Endothelial cell of umbilical vein (primary cell): ENCODE results near the gene PLCG2. TPM values are rescaled to one million over a fixed set of nuclear protein-coding genes. Genes with fewer than 3 reads are reported as not detected.

Experiments
- BruUV-seq: library from RNA; stranded (reverse); fragments of 400-500 nt; replicated peaks from 2 replicates; lab custom pipeline; 2021; lab: Mats Ljungman, UMichigan
- CTCF ChIA-PET: fragments of 300-600, 350-600 bp; sonication (Branson Sonifier 250); formaldehyde crosslinking; loops from one replicate; lab custom pipeline; 2021; ENCODE audit warnings: antibody characterized with exemption, inconsistent platforms; lab: Charles Lee
- POLR2A ChIA-PET: fragments of 300-600, 350-600 bp; sonication (Branson Sonifier 250); formaldehyde crosslinking; loops from one replicate; lab custom pipeline; 2021; ENCODE audit warnings: antibody characterized with exemption, inconsistent platforms; lab: Charles Lee
- DNase-seq: peaks from one replicate; pipeline ENCODE4 v3.0.0-alpha.2; 2011; ENCODE audit warnings: low read depth, low spot score
- FAIRE-seq: peaks from 2 replicates; lab custom pipeline; 2011; peaks lifted over from hg19 to GRCh38; lab: Jason Lieb, UNC
- H2AFZ ChIP-seq: 2 replicates; pipeline ENCODE4 v1.6.0; 2012; ENCODE audit warnings: low read depth, low read length, control low read depth, inconsistent platforms
- H3K27ac ChIP-seq: 2 replicates; pipeline ENCODE4 v1.5.1; 2011; ENCODE audit warnings: low read depth, mild to moderate bottlenecking, control low read depth, low read length, moderate library complexity; ENCODE audit not compliant: insufficient read depth
- H3K27me3 ChIP-seq, 2 experiments: 2 replicates each; pipeline versions ENCODE4 v1.6.0 to v1.6.1; 2011; ENCODE audit warnings: low read length in 2 of 2, mixed read lengths in 1 of 2; ENCODE audit not compliant: control insufficient read depth in 2 of 2, insufficient read depth in 2 of 2
- H3K36me3 ChIP-seq, 2 experiments: 2 replicates in 1 of 2; 3 replicates in 1 of 2; pipeline ENCODE4 v1.5.1; 2011; ENCODE audit warnings: low read length in 2 of 2, mild to moderate bottlenecking in 1 of 2, moderate library complexity in 1 of 2; ENCODE audit not compliant: control insufficient read depth in 2 of 2, insufficient read depth in 2 of 2; ENCODE audit errors: extremely low read depth in 1 of 2
- H3K4me1 ChIP-seq: 3 replicates; pipeline ENCODE4 v1.5.1; 2011; ENCODE audit warnings: mild to moderate bottlenecking, low read length; ENCODE audit not compliant: control insufficient read depth, insufficient read depth; ENCODE audit errors: extremely low read depth
- H3K4me2 ChIP-seq: 2 replicates; pipeline ENCODE4 v1.6.1; 2011; ENCODE audit warnings: low read length, control low read depth, mixed read lengths; ENCODE audit not compliant: insufficient read depth
- H3K4me3 ChIP-seq, 3 experiments: fragments of 200-600 bp in 1 of 3; sonication (generic), shearing (Covaris generic) in 1 of 3; replicated peaks in 1 of 3; 2 replicates each; pipeline ENCODE4 v1.5.1; 2011 to 2016; ENCODE audit warnings: control low read depth in 3 of 3, low read length in 3 of 3, mild to moderate bottlenecking in 2 of 3, inconsistent platforms in 1 of 3, low read depth in 1 of 3, moderate library complexity in 1 of 3; ENCODE audit not compliant: insufficient read depth in 1 of 3
- H3K79me2 ChIP-seq: 2 replicates; pipeline ENCODE4 v1.6.0; 2012; ENCODE audit warnings: low read length, inconsistent platforms; ENCODE audit not compliant: control insufficient read depth, insufficient read depth
- H3K9ac ChIP-seq: replicated peaks from 2 replicates; pipeline ENCODE3; 2011; ENCODE audit warnings: low read length, control low read depth; ENCODE audit not compliant: insufficient read depth; ENCODE audit errors: extremely low read depth
- H3K9me1 ChIP-seq: replicated peaks from 3 replicates; pipeline ENCODE4 v1.6.0; 2011; ENCODE audit warnings: mild to moderate bottlenecking, low read length; ENCODE audit not compliant: control insufficient read depth, insufficient read depth; ENCODE audit errors: extremely low read depth
- H3K9me3 ChIP-seq: replicated peaks from 2 replicates; pipeline ENCODE4 v1.5.1; 2012; ENCODE audit warnings: low read length, inconsistent platforms; ENCODE audit not compliant: control insufficient read depth, insufficient read depth
- H4K20me1 ChIP-seq: replicated peaks from 2 replicates; pipeline ENCODE3; 2011; ENCODE audit warnings: mild to moderate bottlenecking, low read length; ENCODE audit not compliant: control insufficient read depth, insufficient read depth; ENCODE audit errors: extremely low read depth
- EZH2 ChIP-seq: IDR thresholded peaks from 2 replicates; pipeline ENCODE4 v1.6.1; 2012; ENCODE audit warnings: borderline replicate concordance, low read depth, mild to moderate bottlenecking, moderate library complexity, low read length, inconsistent platforms; ENCODE audit not compliant: severe bottlenecking
- FOS ChIP-seq: IDR thresholded peaks from 2 replicates; pipeline ENCODE4 v1.6.1; 2011; ENCODE audit warnings: mild to moderate bottlenecking, low read length, moderate library complexity, borderline replicate concordance; ENCODE audit not compliant: insufficient read depth
- JUN ChIP-seq: IDR thresholded peaks from 2 replicates; pipeline ENCODE4 v1.6.1; 2011; ENCODE audit warnings: borderline replicate concordance, low read depth; ENCODE audit not compliant: insufficient read length, insufficient read depth
- MYC ChIP-seq: IDR thresholded peaks from one replicate; pipeline ENCODE4 v1.6.1; 2011; ENCODE audit warnings: mild to moderate bottlenecking, low read depth, low read length
- POLR2A ChIP-seq: IDR thresholded peaks from 2 replicates; pipeline ENCODE4 v1.6.1; 2012; ENCODE audit warnings: low read depth, mild to moderate bottlenecking, control low read depth, low read length
- dilution Hi-C: fragments of 300-500 bp; cut with MboI; formaldehyde crosslinking; loops from one replicate; pipeline ENCODE4 v1.15.0; 2019; ENCODE audit warnings: low sequenced_read_pairs; ENCODE audit not compliant: extremely low pct_ligation_motif_present
- intact Hi-C: fragments of 100-400 bp; cut with micrococcal nuclease; formaldehyde crosslinking; loops from one replicate; pipeline ENCODE4 v1.10.0; 2022
- polyA plus RNA-seq, 4 experiments: library from polyadenylated mRNA; depleted of rRNA in 3 of 4; stranded (reverse) in 3 of 4; unstranded in 1 of 4; fragments of >200 nt; gene quantifications; 2 replicates each; pipeline versions ENCODE4 v1.2.1 to v1.2.3, GENCODE V29; 2011 to 2012; ENCODE audit warnings: missing spikeins in 1 of 4
- total RNA-seq: library from RNA; stranded (reverse); gene quantifications from 2 replicates; pipeline ENCODE4 v1.2.3, GENCODE V29; 2021
- TF ChIP-seq, protein P1 (sequence below), 2 donors: IDR thresholded peaks; 1 replicate in 1 of 2; 2 replicates in 1 of 2; pipeline ENCODE4 v1.5.1; 2011; ENCODE audit warnings: low read length in 2 of 2, mild to moderate bottlenecking in 2 of 2, moderate library complexity in 2 of 2, control low read depth in 1 of 2, inconsistent platforms in 1 of 2, low read depth in 1 of 2; ENCODE audit not compliant: insufficient read depth in 1 of 2; ENCODE audit errors: extremely low read depth in 1 of 2

PLCG2 gene
- total and polyA plus RNA-seq, 2 donors (not counting 3 experiments of a cell fraction or from before 2014, with no cell fraction given) = 10.8 to 13.6 TPM

- intact Hi-C loops = loop anchor here (1.0 kb wide), 5 partner anchors 19 to 233 kb away; no protein-coding TSS in a partner anchor
- no peaks in the 10 kb centered on the region for H3K36me3 ChIP-seq
- no peaks in the 10 kb centered on the region for H3K9me3 ChIP-seq
- no peak overlapping the region for H3K4me3 ChIP-seq
- dilution Hi-C loops = no loop called here
- TF ChIP-seq MYC (no peak), EZH2 (no peak), FOS (peak; percentile 19), JUN (peak; percentile 71), POLR2A (no peak)
- TF ChIP-seq, protein P1, sequence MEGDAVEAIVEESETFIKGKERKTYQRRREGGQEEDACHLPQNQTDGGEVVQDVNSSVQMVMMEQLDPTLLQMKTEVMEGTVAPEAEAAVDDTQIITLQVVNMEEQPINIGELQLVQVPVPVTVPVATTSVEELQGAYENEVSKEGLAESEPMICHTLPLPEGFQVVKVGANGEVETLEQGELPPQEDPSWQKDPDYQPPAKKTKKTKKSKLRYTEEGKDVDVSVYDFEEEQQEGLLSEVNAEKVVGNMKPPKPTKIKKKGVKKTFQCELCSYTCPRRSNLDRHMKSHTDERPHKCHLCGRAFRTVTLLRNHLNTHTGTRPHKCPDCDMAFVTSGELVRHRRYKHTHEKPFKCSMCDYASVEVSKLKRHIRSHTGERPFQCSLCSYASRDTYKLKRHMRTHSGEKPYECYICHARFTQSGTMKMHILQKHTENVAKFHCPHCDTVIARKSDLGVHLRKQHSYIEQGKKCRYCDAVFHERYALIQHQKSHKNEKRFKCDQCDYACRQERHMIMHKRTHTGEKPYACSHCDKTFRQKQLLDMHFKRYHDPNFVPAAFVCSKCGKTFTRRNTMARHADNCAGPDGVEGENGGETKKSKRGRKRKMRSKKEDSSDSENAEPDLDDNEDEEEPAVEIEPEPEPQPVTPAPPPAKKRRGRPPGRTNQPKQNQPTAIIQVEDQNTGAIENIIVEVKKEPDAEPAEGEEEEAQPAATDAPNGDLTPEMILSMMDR (IDR thresholded peaks at IDR 0.05; ENCODE audit: extremely low read depth in 1 of 2, insufficient read depth in 1 of 2, low read depth in 1 of 2, low read length in 2 of 2) = no peak
- peak overlapping the region; percentile 86 for H3K4me2 ChIP-seq
- ChIA-PET CTCF (interaction anchor here (0.8 to 4.9 kb wide), 18 partner anchors 9 to 232 kb away, joined by 3 to 54 read pairs (median 6); partner anchors contain the start of gene MPHOSPH6), POLR2A (interaction anchor here (0.6 to 1.4 kb wide), 2 partner anchors 96 to 628 kb away, joined by 3 to 13 read pairs; no protein-coding TSS in a partner anchor)
- H3K9ac ChIP-seq = peak overlapping the region; percentile 60
- no peaks in the 10 kb centered on the region for H3K27me3 ChIP-seq
- H4K20me1 ChIP-seq = no peaks in the 10 kb centered on the region
- peak overlapping the region; percentile 96 for H3K27ac ChIP-seq
- FAIRE-seq (no peak), DNase-seq (peak; percentile 90)
- H3K79me2 ChIP-seq = no peaks in the 10 kb centered on the region
- H3K4me1 ChIP-seq = peaks cover 41% of the 10 kb centered on the region
- no peaks in the 10 kb centered on the region for H3K9me1 ChIP-seq
- BruUV-seq = no TSS peak
- peak overlapping the region; percentile 44 for H2AFZ ChIP-seq
These were observed 218.6 kb downstream of the PLCG2 start for GRCh38 chr16:81997738-81998137.
